GM23338 (cell line): ENCODE measurements around the gene NTN3. TPM values are rescaled to one million over a fixed set of nuclear protein-coding genes. Genes with fewer than 3 reads are reported as not detected.

Experiments used
- CREB1 ChIP-seq: fragments of 250-450 bp; sonication (Bioruptor Pico); IDR thresholded peaks from 2 replicates; pipeline ENCODE4 v1.5.0; 2020; ENCODE audit warnings: low read depth, mild to moderate bottlenecking, moderate library complexity
- NANOG ChIP-seq: IDR thresholded peaks from 2 replicates; pipeline ENCODE4 v1.6.1; 2016; ENCODE audit warnings: antibody characterized with exemption, borderline replicate concordance
- POLR2AphosphoS5 ChIP-seq: IDR thresholded peaks from 2 replicates; pipeline ENCODE4 v1.6.1; 2016; ENCODE audit warnings: antibody characterized with exemption, low read depth
- REST ChIP-seq: IDR thresholded peaks from one replicate; pipeline ENCODE4 v1.6.1; 2018; ENCODE audit warnings: antibody characterized with exemption; ENCODE audit not compliant: unreplicated experiment
- STAT1 ChIP-seq: IDR thresholded peaks from one replicate; pipeline ENCODE4 v1.6.1; 2016; ENCODE audit warnings: antibody characterized with exemption; ENCODE audit not compliant: unreplicated experiment
- ZNF114 ChIP-seq: fragments of 250-450 bp; sonication (Bioruptor Pico); IDR thresholded peaks from 2 replicates; pipeline ENCODE4 v1.5.0; 2020; ENCODE audit warnings: mild to moderate bottlenecking, moderate library complexity
- ZNF331 ChIP-seq: fragments of 250-450 bp; sonication (Bioruptor Pico); IDR thresholded peaks from 2 replicates; pipeline ENCODE4 v1.5.0; 2020; ENCODE audit warnings: low read depth, mild to moderate bottlenecking, moderate library complexity
- ZNF462 ChIP-seq: fragments of 250-450 bp; sonication (Bioruptor Pico); IDR thresholded peaks from 2 replicates; pipeline ENCODE4 v1.5.0; 2020; ENCODE audit warnings: mild to moderate bottlenecking, moderate library complexity
- polyA plus RNA-seq: library from polyadenylated mRNA; unstranded; fragments of >200 nt; fragmentation: Nextera tagmentation; extraction: Ambion mirVana; gene quantifications from 2 replicates; pipeline ENCODE4 v1.2.1, GENCODE V29; 2016
- total RNA-seq: library from RNA; depleted of rRNA; stranded (reverse); fragments of >200 nt; shearing (Covaris generic); gene quantifications from 2 replicates; pipeline ENCODE4 v1.2.3, GENCODE V29; 2014

The NTN3 gene
- total and polyA plus RNA-seq, 2 experiments from 2014 or later = 0.10 to 1.7 TPM

- no peak for TF ChIP-seq ZNF462 (CRISPR knock-in tag)
- no peak for TF ChIP-seq ZNF114 (CRISPR knock-in tag)
- no peak for TF ChIP-seq STAT1
- TF ChIP-seq POLR2AphosphoS5 = no peak
- no peak for TF ChIP-seq REST
- no peak for TF ChIP-seq CREB1 (CRISPR knock-in tag)
- TF ChIP-seq NANOG = no peak
- no peak for TF ChIP-seq ZNF331 (CRISPR knock-in tag)
Observed at GRCh38 chr16:2492292-2492691, 21.2 kb downstream of the NTN3 start (continued).
